Naive thymus-derived CD4-positive, alpha-beta T cell (primary cell): ENCODE results near the gene LAMB1. TPM values are rescaled to one million over a fixed set of nuclear protein-coding genes. Genes with fewer than 3 reads are reported as not detected.

Experiments used
- ATAC-seq: fragments of 150-1000 bp; cut with Tn5 transposase; 2 replicates; pipeline ENCODE4 v1.10.0; 2021; ENCODE audit warnings: mild to moderate bottlenecking, moderate library complexity
- CTCF ChIA-PET: fragments of 350-600 bp; sonication (Branson Sonifier 250); formaldehyde crosslinking; loops from one replicate; lab custom pipeline; 2021; ENCODE audit warnings: antibody characterized with exemption; lab: Charles Lee
- POLR2A ChIA-PET: fragments of 350-600 bp; sonication (Branson Sonifier 250); formaldehyde crosslinking; loops from one replicate; lab custom pipeline; 2021; ENCODE audit warnings: antibody characterized with exemption, inconsistent platforms; lab: Charles Lee
- DNase-seq, 9 donors: peaks; one replicate each; pipeline versions ENCODE4 v3.0.0 to v3.0.0-alpha.2; 2020 to 2022; ENCODE audit warnings: mixed read lengths in 1 of 9
- H3K27ac ChIP-seq: one replicate; pipeline ENCODE4 v1.7.0; 2013; ENCODE audit warnings: mild to moderate bottlenecking, low read depth, low read length, moderate library complexity
- H3K27me3 ChIP-seq, 2 donors: one replicate each; pipeline ENCODE4 v1.7.0; 2013; ENCODE audit warnings: low read length in 2 of 2, mild to moderate bottlenecking in 2 of 2, moderate library complexity in 2 of 2; ENCODE audit not compliant: control insufficient read depth in 2 of 2, insufficient read depth in 2 of 2
- H3K36me3 ChIP-seq, 3 experiments: 1 replicate in 2 of 3; 2 replicates in 1 of 3; pipeline ENCODE4 v1.7.0; 2013; ENCODE audit warnings: low read length in 3 of 3, mild to moderate bottlenecking in 3 of 3, moderate library complexity in 1 of 3; ENCODE audit not compliant: insufficient read depth in 3 of 3, control insufficient read depth in 2 of 3
- H3K4me1 ChIP-seq, 2 donors: one replicate each; pipeline ENCODE4 v1.7.0; 2013; ENCODE audit warnings: low read length in 2 of 2, mild to moderate bottlenecking in 2 of 2, moderate library complexity in 1 of 2; ENCODE audit not compliant: control insufficient read depth in 2 of 2, insufficient read depth in 2 of 2
- H3K4me3 ChIP-seq: 2 replicates; pipeline ENCODE4 v1.7.0; 2013; ENCODE audit warnings: mild to moderate bottlenecking, low read length
- H3K9me3 ChIP-seq, 3 experiments: 1 replicate in 2 of 3; 2 replicates in 1 of 3; pipeline ENCODE4 v1.7.0; 2013; ENCODE audit warnings: low read length in 3 of 3; ENCODE audit not compliant: control insufficient read depth in 2 of 3
- H3K27ac Mint-ChIP-seq, 9 donors: one replicate each; pipeline ENCODE4 v1.8.0; 2020 to 2022; ENCODE audit warnings: mixed read lengths in 9 of 9, mild to moderate bottlenecking in 8 of 9, moderate library complexity in 5 of 9, inconsistent platforms in 2 of 9
- H3K27me3 Mint-ChIP-seq, 5 donors: one replicate each; pipeline ENCODE4 v1.8.0; 2021 to 2022; ENCODE audit warnings: mixed read lengths in 5 of 5, mild to moderate bottlenecking in 1 of 5
- H3K36me3 Mint-ChIP-seq, 5 donors: one replicate each; pipeline ENCODE4 v1.8.0; 2020 to 2022; ENCODE audit warnings: mixed read lengths in 5 of 5, mild to moderate bottlenecking in 3 of 5, inconsistent platforms in 1 of 5
- H3K4me1 Mint-ChIP-seq, 7 donors: one replicate each; pipeline ENCODE4 v1.8.0; 2020 to 2022; ENCODE audit warnings: mixed read lengths in 7 of 7, mild to moderate bottlenecking in 3 of 7, inconsistent platforms in 1 of 7
- H3K4me3 Mint-ChIP-seq, 10 donors: one replicate each; pipeline ENCODE4 v1.8.0; 2020 to 2022; ENCODE audit warnings: mild to moderate bottlenecking in 10 of 10, mixed read lengths in 10 of 10, moderate library complexity in 6 of 10, inconsistent platforms in 2 of 10
- H3K9me3 Mint-ChIP-seq, 11 donors: one replicate each; pipeline ENCODE4 v1.8.0; 2020 to 2022; ENCODE audit warnings: mixed read lengths in 11 of 11, mild to moderate bottlenecking in 4 of 11, inconsistent platforms in 1 of 11, moderate library complexity in 1 of 11
- intact Hi-C, 2 donors: fragments of 100-400 bp; cut with micrococcal nuclease; formaldehyde crosslinking; loops; one replicate each; pipeline ENCODE4 v1.15.1; 2023
- polyA plus RNA-seq, 2 donors: library from polyadenylated mRNA; unstranded; fragments of 300-500 nt; fragmentation: Illumina TruSeq; gene quantifications; one replicate each; pipeline ENCODE4 v1.2.3, GENCODE V29; 2021
- total RNA-seq, 6 experiments: library from RNA in 5 of 6; stranded (reverse) in 5 of 6; gene quantifications; 1 replicate in 5 of 6; 2 replicates in 1 of 6; pipeline ENCODE4 v1.2.3 and lab custom pipeline; 2021 to 2026

The LAMB1 gene
- total and polyA plus RNA-seq, 7 experiments from 2014 or later = 0.65 to 0.82 TPM; not detected in 5

GRCh38 chr7:107917763-107918651 is 85.0 kb downstream of the LAMB1 start:
- Mint-ChIP-seq H3K36me3 (peaks cover 7 to 83% (median 56%) of the 10 kb centered on the region in 5 donors), H3K4me1 (peaks cover 12 to 46% (median 35%) of the 10 kb centered on the region in 7 donors), H3K9me3 (peaks cover 0 to 3% (median 0%) of the 10 kb centered on the region in 11 donors), H3K27me3 (no peaks in the 10 kb centered on the region), H3K27ac (peak overlapping the region in 1 of 9 donors; percentile 12), H3K4me3 (no peak overlapping the region)
- Histone ChIP-seq H3K4me1 (peaks cover 0 to 2% of the 10 kb centered on the region in 2 donors), H3K36me3 (peaks cover 8 to 45% (median 13%) of the 10 kb centered on the region in 3 experiments), H3K4me3 (no peak overlapping the region), H3K9me3 (no peaks in the 10 kb centered on the region), H3K27ac (no peak overlapping the region), H3K27me3 (no peaks in the 10 kb centered on the region)
- CTCF ChIA-PET = interaction anchor here (1.0 kb wide), 1 partner anchor 8 kb away, joined by 3 read pairs; no protein-coding TSS in a partner anchor
- intact Hi-C loops = loop anchor here in 1 of 2 donors (2.0 to 10.0 kb wide), 2 partner anchors 19 to 227 kb away; no protein-coding TSS in a partner anchor
- DNase-seq = no peak
- no peak for ATAC-seq
- POLR2A ChIA-PET = no interaction called here

GRCh38 chr7:107915541-107915940 is 87.4 kb downstream of the LAMB1 start:
- H3K4me3 Mint-ChIP-seq = no peak overlapping the region
- H3K4me1 Mint-ChIP-seq = peaks cover 16 to 42% (median 37%) of the 10 kb centered on the region in 7 donors
- peaks cover 0 to 5% (median 0%) of the 10 kb centered on the region in 11 donors for H3K9me3 Mint-ChIP-seq
- intact Hi-C loops = loop anchor here in 1 of 2 donors (10.0 kb wide), 1 partner anchor 229 kb away; no protein-coding TSS in a partner anchor
- no peaks in the 10 kb centered on the region for H3K4me1 ChIP-seq
- H3K4me3 ChIP-seq = no peak overlapping the region
- ATAC-seq (no peak), DNase-seq (no peak)
- ChIA-PET CTCF (no interaction called here), POLR2A (no interaction called here)
- H3K36me3 ChIP-seq = peaks cover 11 to 55% (median 19%) of the 10 kb centered on the region in 3 experiments
- no peaks in the 10 kb centered on the region for H3K27me3 ChIP-seq
- H3K36me3 Mint-ChIP-seq = peaks cover 26 to 85% (median 64%) of the 10 kb centered on the region in 5 donors
- peak overlapping the region in 1 of 9 donors; percentile 73 for H3K27ac Mint-ChIP-seq
- no peak overlapping the region for H3K27ac ChIP-seq
- no peaks in the 10 kb centered on the region for H3K9me3 ChIP-seq
- no peaks in the 10 kb centered on the region for H3K27me3 Mint-ChIP-seq

GRCh38 chr7:107914831-107915230 is 88.1 kb downstream of the LAMB1 start:
- CTCF ChIA-PET = no interaction called here
- peaks cover 11 to 48% (median 20%) of the 10 kb centered on the region in 3 experiments for H3K36me3 ChIP-seq
- H3K4me3 ChIP-seq = no peak overlapping the region
- DNase-seq (no peak), ATAC-seq (no peak)
- no peak overlapping the region for H3K27ac ChIP-seq
- Mint-ChIP-seq H3K27ac (peak overlapping the region in 3 of 9 donors; percentile 51 to 73 (median 63)), H3K4me1 (peaks cover 16 to 43% (median 31%) of the 10 kb centered on the region in 7 donors), H3K36me3 (peaks cover 29 to 85% (median 63%) of the 10 kb centered on the region in 5 donors), H3K4me3 (no peak overlapping the region), H3K9me3 (peaks cover 0 to 5% (median 0%) of the 10 kb centered on the region in 11 donors), H3K27me3 (no peaks in the 10 kb centered on the region)
- no peaks in the 10 kb centered on the region for H3K9me3 ChIP-seq
- H3K27me3 ChIP-seq = no peaks in the 10 kb centered on the region
- intact Hi-C loops = loop anchor here in 1 of 2 donors (10.0 kb wide), 1 partner anchor 230 kb away; no protein-coding TSS in a partner anchor
- H3K4me1 ChIP-seq = no peaks in the 10 kb centered on the region
- POLR2A ChIA-PET = no interaction called here

- Mint-ChIP-seq H3K27ac (peak overlapping the region in 2 of 9 donors; percentile 19 to 42), H3K27me3 (no peaks in the 10 kb centered on the region)
- CTCF ChIA-PET = no interaction called here
Observed at GRCh38 chr7:107913851-107914250, 89.1 kb downstream of the LAMB1 start.

GRCh38 chr7:107911981-107912380 is 91.0 kb downstream of the LAMB1 start:
- H3K27ac ChIP-seq = no peak overlapping the region
- Mint-ChIP-seq H3K4me1 (peaks cover 12 to 45% (median 34%) of the 10 kb centered on the region in 7 donors), H3K27me3 (no peaks in the 10 kb centered on the region), H3K4me3 (peak overlapping the region in 1 of 10 donors; percentile 48), H3K27ac (peak overlapping the region in 3 of 9 donors; percentile 5 to 48 (median 41)), H3K9me3 (peaks cover 0 to 5% (median 0%) of the 10 kb centered on the region in 11 donors), H3K36me3 (peaks cover 35 to 75% (median 59%) of the 10 kb centered on the region in 5 donors)
- H3K27me3 ChIP-seq = no peaks in the 10 kb centered on the region
- DNase-seq (no peak), ATAC-seq (no peak)
- H3K4me3 ChIP-seq = no peak overlapping the region
- peaks cover 14 to 43% (median 18%) of the 10 kb centered on the region in 3 experiments for H3K36me3 ChIP-seq
- H3K4me1 ChIP-seq = no peaks in the 10 kb centered on the region
- H3K9me3 ChIP-seq = no peaks in the 10 kb centered on the region
- ChIA-PET POLR2A (no interaction called here), CTCF (interaction anchor here (1.2 kb wide), 1 partner anchor 40 kb away, joined by 3 read pairs; no protein-coding TSS in a partner anchor)
- intact Hi-C loops = loop anchor here in 1 of 2 donors (10.0 kb wide), 1 partner anchor 233 kb away; no protein-coding TSS in a partner anchor

More at GRCh38 chr7:107913851-107914250, 89.1 kb downstream of the LAMB1 start:
- Histone ChIP-seq H3K36me3 (peaks cover 18 to 49% (median 19%) of the 10 kb centered on the region in 3 experiments), H3K9me3 (no peaks in the 10 kb centered on the region), H3K4me3 (no peak overlapping the region), H3K27me3 (no peaks in the 10 kb centered on the region), H3K4me1 (no peaks in the 10 kb centered on the region), H3K27ac (no peak overlapping the region)
- peaks cover 0 to 5% (median 0%) of the 10 kb centered on the region in 11 donors for H3K9me3 Mint-ChIP-seq
- DNase-seq (no peak), ATAC-seq (no peak)
- no peak overlapping the region for H3K4me3 Mint-ChIP-seq
- H3K36me3 Mint-ChIP-seq = peaks cover 33 to 85% (median 66%) of the 10 kb centered on the region in 5 donors
- POLR2A ChIA-PET = no interaction called here
- intact Hi-C loops = loop anchor here in 1 of 2 donors (10.0 kb wide), 1 partner anchor 231 kb away; no protein-coding TSS in a partner anchor
- H3K4me1 Mint-ChIP-seq = peaks cover 16 to 43% (median 29%) of the 10 kb centered on the region in 7 donors

- ChIA-PET CTCF (interaction anchor here (0.7 kb wide), 1 partner anchor 487 kb away, joined by 3 read pairs; no protein-coding TSS in a partner anchor), POLR2A (no interaction called here)
- ATAC-seq (no peak), DNase-seq (no peak)
- Histone ChIP-seq H3K4me3 (no peak overlapping the region), H3K27ac (no peak overlapping the region), H3K9me3 (no peaks in the 10 kb centered on the region), H3K27me3 (no peaks in the 10 kb centered on the region), H3K4me1 (no peaks in the 10 kb centered on the region), H3K36me3 (peaks cover 22 to 47% (median 32%) of the 10 kb centered on the region in 3 experiments)
- Mint-ChIP-seq H3K4me1 (peaks cover 12 to 51% (median 35%) of the 10 kb centered on the region in 7 donors), H3K27ac (peak overlapping the region in 1 of 9 donors; percentile 21), H3K9me3 (peaks cover 0 to 5% (median 0%) of the 10 kb centered on the region in 11 donors), H3K36me3 (peaks cover 40 to 72% (median 61%) of the 10 kb centered on the region in 5 donors), H3K4me3 (no peak overlapping the region), H3K27me3 (no peaks in the 10 kb centered on the region)
- intact Hi-C loops = no loop called here
Observed at GRCh38 chr7:107909445-107909844, 93.5 kb downstream of the LAMB1 start.
